H1 (cell line): ENCODE measurements around the gene ZNF618. TPM values are rescaled to one million over a fixed set of nuclear protein-coding genes. Genes with fewer than 3 reads are reported as not detected.

Experiments
- JUND ChIP-seq: IDR thresholded peaks from 2 replicates; pipeline ENCODE4 v1.6.1; 2011; ENCODE audit warnings: mild to moderate bottlenecking, improper control_type of control experiment, low read length
- POLR2A ChIP-seq, 2 experiments: IDR thresholded peaks; 1 replicate in 1 of 2; 2 replicates in 1 of 2; pipeline ENCODE4 v1.6.1; 2011; ENCODE audit warnings: low read depth in 2 of 2, low read length in 2 of 2, mild to moderate bottlenecking in 2 of 2; ENCODE audit errors: control extremely low read depth in 1 of 2
- RNF2 ChIP-seq: fragments of 200-900, 300-1000 bp; sonication (generic); IDR thresholded peaks from 2 replicates; pipeline ENCODE4 v1.7.1; 2016; ENCODE audit warnings: borderline replicate concordance, low read depth, mild to moderate bottlenecking, antibody characterized with exemption, low read length; ENCODE audit not compliant: poor library complexity, severe bottlenecking; ENCODE audit errors: missing control alignments
- polyA plus RNA-seq, 7 experiments: library from polyadenylated mRNA; depleted of rRNA in 3 of 7; stranded (reverse) in 5 of 7; unstranded in 2 of 7; fragments of >200 nt in 5 of 7; fragments of 200-250 nt in 2 of 7; gene quantifications; 1 replicate in 5 of 7; 2 replicates in 1 of 7; 4 replicates in 1 of 7; pipeline versions ENCODE4 v1.2.1 to v1.2.3, GENCODE V29; 2011 to 2013; ENCODE audit warnings: missing spikeins in 2 of 7, mixed read lengths in 2 of 7
- total RNA-seq: library from RNA; stranded (reverse); fragmentation: NEBNext Ultra II Directional; extraction: Animal tissue kit (Norgen Biotek cat#: 25700); gene quantifications from 2 replicates; pipeline ENCODE4 v1.2.1, GENCODE V29; 2021

The ZNF618 gene
- total and polyA plus RNA-seq, 2 of the 8 experiments (the other 6 are each of a cell fraction or from before 2014, with no cell fraction given), result 9.6 to 28.5 TPM

- no peak for TF ChIP-seq POLR2A (IDR thresholded peaks at IDR 0.05; ENCODE audit: control extremely low read depth in 1 of 2, low read depth in 2 of 2, low read length in 2 of 2)
- no peak for TF ChIP-seq RNF2
- no peak for TF ChIP-seq JUND
Measured at GRCh38 chr9:114034196-114034595, 158.1 kb downstream of the ZNF618 start (continued).
